ENCODE results near the gene SLC35F1.

The SLC35F1 gene

GRCh38 chr6:117906507-117906957 is 532 bp upstream of the SLC35F1 start:
- TF ChIP-seq CTCF (conservative IDR thresholded peaks at IDR 0.05; ENCODE audit: control insufficient read depth, insufficient read depth, low read depth, low read length): no peak
- DNase-seq (ENCODE audit: low read depth): no peak
- H3K4me3 ChIP-seq (ENCODE audit: control insufficient read depth, low read depth, low read length): no peak overlapping the region

- TF ChIP-seq CTCF (conservative IDR thresholded peaks at IDR 0.05; ENCODE audit: control insufficient read depth, insufficient read depth, low read depth, low read length): no peak
- no peak overlapping the region for H3K4me3 ChIP-seq (ENCODE audit: control insufficient read depth, low read depth, low read length)
- no peak for DNase-seq (ENCODE audit: low read depth)
Measured at GRCh38 chr6:117907601-117908245, 659 bp downstream of the SLC35F1 start.

- no peak for TF ChIP-seq CTCF (conservative IDR thresholded peaks at IDR 0.05; ENCODE audit: control insufficient read depth, insufficient read depth, low read depth, low read length)
- no peak overlapping the region for H3K4me3 ChIP-seq (ENCODE audit: control insufficient read depth, low read depth, low read length)
- no peak for DNase-seq (ENCODE audit: low read depth)
Measured at GRCh38 chr6:117908246-117909068, 1.4 kb downstream of the SLC35F1 start.

- H3K4me3 ChIP-seq (ENCODE audit: control insufficient read depth, low read depth, low read length): no peak overlapping the region
- no peak for DNase-seq (ENCODE audit: low read depth)
- TF ChIP-seq CTCF (conservative IDR thresholded peaks at IDR 0.05; ENCODE audit: control insufficient read depth, insufficient read depth, low read depth, low read length): no peak
Measured at GRCh38 chr6:117909638-117910037, 2.6 kb downstream of the SLC35F1 start.

- DNase-seq (ENCODE audit: low read depth): no peak
- no peak for TF ChIP-seq CTCF (conservative IDR thresholded peaks at IDR 0.05; ENCODE audit: control insufficient read depth, insufficient read depth, low read depth, low read length)
- H3K4me3 ChIP-seq (ENCODE audit: control insufficient read depth, low read depth, low read length): no peak overlapping the region
Measured at GRCh38 chr6:117910549-117910948, 3.5 kb downstream of the SLC35F1 start.

- TF ChIP-seq CTCF (conservative IDR thresholded peaks at IDR 0.05; ENCODE audit: control insufficient read depth, insufficient read depth, low read depth, low read length): no peak
- no peak overlapping the region for H3K4me3 ChIP-seq (ENCODE audit: control insufficient read depth, low read depth, low read length)
- DNase-seq (ENCODE audit: low read depth): no peak
Measured at GRCh38 chr6:117911150-117911549, 4.1 kb downstream of the SLC35F1 start.

All from fibroblast of mammary gland (primary cell).